GM18502 (cell line): ENCODE data around the gene OR1L4.

Experiments
- ATAC-seq: cut with Tn5 transposase; IDR thresholded peaks from one replicate; pipeline ENCODE4 v1.9.1; 2021; ENCODE audit warnings: mild to moderate bottlenecking; ENCODE audit not compliant: unreplicated experiment, poor library complexity

Gene OR1L4, protein sequence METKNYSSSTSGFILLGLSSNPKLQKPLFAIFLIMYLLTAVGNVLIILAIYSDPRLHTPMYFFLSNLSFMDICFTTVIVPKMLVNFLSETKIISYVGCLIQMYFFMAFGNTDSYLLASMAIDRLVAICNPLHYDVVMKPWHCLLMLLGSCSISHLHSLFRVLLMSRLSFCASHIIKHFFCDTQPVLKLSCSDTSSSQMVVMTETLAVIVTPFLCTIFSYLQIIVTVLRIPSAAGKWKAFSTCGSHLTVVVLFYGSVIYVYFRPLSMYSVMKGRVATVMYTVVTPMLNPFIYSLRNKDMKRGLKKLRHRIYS

DNA sequence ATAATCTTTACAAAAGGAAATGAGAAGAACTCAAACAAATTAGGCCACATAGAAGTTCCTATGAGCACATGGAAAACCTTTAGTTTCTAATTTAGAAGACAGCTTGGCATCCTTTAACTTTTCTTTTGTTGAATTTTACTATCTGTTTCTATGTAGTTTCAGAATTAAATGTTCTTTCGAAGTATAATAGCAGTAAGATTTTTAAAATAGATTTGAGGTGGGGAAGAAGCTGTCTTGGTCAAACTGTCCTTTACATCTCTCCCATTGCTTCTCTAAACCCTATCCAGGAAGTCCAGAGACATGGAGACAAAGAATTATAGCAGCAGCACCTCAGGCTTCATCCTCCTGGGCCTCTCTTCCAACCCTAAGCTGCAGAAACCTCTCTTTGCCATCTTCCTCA is at the start of gene OR1L4:
Gene OR1L4 (plus strand): TSS at position 301 of the 400 bp plus-strand sequence. CDS start 0 bp downstream, at position 301.
- no peak for ATAC-seq

- no peak for ATAC-seq
Measured at GRCh38 chr9:122684851-122685250, 38.9 kb upstream of the OR1L4 start.

- ATAC-seq = no peak
Measured at GRCh38 chr9:122695696-122696095, 28.1 kb upstream of the OR1L4 start.

DNA sequence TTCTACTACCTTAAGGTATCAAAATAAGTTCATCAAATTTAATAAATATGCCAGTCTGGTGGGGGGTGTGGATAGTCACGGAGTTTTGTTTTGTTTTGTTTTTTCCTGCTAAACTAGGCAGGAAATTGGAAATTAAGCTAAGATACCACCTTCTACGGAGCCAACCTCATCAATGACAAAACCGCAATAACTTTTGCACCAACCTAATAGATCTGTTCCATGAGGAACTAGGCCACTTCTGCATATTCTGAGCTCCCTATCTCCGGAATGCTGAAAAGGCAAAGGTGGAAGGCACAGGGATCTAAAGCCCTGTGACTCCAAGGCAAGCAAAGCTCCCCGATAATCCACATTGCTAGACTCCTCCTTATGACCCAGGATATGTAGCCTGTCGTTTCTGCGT is 5.8 kb upstream of the OR1L4 start:
- ATAC-seq = no peak

GRCh38 chr9:122719218-122719617 is 4.6 kb upstream of the OR1L4 start:
- ATAC-seq = no peak

DNA sequence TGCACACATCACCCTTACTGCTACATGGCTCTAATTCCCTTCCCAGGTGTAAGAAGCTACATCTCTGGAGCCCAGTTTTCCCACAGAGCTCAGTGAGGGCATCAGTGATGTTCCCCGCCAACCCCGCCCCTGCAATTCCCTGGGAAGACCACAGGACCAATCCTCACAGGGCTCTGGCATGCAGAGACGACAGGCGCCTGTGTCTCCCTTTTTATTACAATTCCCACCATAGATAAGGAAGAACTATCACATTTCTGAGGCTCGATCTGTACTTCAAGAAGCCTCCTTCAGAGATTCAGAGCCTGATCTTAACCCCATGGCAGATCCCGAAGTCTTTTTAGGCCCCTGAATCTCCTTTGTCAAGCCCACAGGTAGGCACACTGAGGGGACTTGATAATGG is 18.2 kb downstream of the OR1L4 start, which contains the start of gene OR1L6:
Gene OR1L6 (plus strand): TSS at position 301 of the 400 bp plus-strand sequence. CDS start 7,545 bp downstream, outside the sequence.
- ATAC-seq = no peak

- ATAC-seq = no peak
Measured at GRCh38 chr9:122754825-122755224, 31.0 kb downstream of the OR1L4 start.

- no peak for ATAC-seq
Measured at GRCh38 chr9:122767817-122768216, 44.0 kb downstream of the OR1L4 start.
